ENCODE data around the gene UNC80. TPM values are rescaled to one million over a fixed set of nuclear protein-coding genes. Genes with fewer than 3 reads are reported as not detected.

Gene UNC80
- total and polyA plus RNA-seq, 10 donors = 0.05 to 1.9 (median 0.63) TPM

DNA sequence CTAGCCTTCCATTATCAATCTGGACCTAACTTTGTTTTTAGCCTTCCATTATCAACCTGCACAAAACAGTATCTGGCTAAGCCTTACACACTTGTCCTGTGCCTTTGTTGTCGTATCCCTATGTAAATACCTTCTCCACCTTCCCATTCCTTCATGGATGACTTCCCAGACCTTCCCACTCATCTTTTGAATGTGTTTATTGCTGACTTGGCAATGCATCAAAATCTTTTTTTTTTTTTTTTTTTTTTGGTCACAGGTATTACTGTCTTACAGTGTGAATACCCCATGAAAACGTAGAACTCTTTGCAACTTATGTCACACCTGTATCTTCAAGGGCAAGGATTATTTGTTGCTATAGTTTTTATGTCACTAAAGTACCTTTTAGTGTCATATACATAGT, 256.5 kb downstream of the UNC80 start:
- Histone ChIP-seq H3K27me3 (replicated peaks in 1 of 7) (no peaks in the 10 kb centered on the region), H3K27ac (no peak overlapping the region), H3K4me3 (no peak overlapping the region), H3K36me3 (peaks cover 0 to 60% (median 16%) of the 10 kb centered on the region in 6 donors), H3K4me1 (no peaks in the 10 kb centered on the region), H3K9me3 (no peaks in the 10 kb centered on the region)
- intact Hi-C loops (cut with DNase I; ENCODE audit: low total_unique reads) = no loop called here
- DNase-seq = no peak
- 89 to 97% (median 93%) methylated on average over 2 of the region's 2 CpGs for WGBS, 5 donors
- TF ChIP-seq, protein P1, sequence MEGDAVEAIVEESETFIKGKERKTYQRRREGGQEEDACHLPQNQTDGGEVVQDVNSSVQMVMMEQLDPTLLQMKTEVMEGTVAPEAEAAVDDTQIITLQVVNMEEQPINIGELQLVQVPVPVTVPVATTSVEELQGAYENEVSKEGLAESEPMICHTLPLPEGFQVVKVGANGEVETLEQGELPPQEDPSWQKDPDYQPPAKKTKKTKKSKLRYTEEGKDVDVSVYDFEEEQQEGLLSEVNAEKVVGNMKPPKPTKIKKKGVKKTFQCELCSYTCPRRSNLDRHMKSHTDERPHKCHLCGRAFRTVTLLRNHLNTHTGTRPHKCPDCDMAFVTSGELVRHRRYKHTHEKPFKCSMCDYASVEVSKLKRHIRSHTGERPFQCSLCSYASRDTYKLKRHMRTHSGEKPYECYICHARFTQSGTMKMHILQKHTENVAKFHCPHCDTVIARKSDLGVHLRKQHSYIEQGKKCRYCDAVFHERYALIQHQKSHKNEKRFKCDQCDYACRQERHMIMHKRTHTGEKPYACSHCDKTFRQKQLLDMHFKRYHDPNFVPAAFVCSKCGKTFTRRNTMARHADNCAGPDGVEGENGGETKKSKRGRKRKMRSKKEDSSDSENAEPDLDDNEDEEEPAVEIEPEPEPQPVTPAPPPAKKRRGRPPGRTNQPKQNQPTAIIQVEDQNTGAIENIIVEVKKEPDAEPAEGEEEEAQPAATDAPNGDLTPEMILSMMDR (IDR thresholded peaks at IDR 0.05 in 8 of 11, conservative IDR thresholded peaks at IDR 0.05 in 3 of 11) = no peak
- TF ChIP-seq POLR2A (IDR thresholded peaks at IDR 0.05) = no peak
- no peak for TF ChIP-seq POLR2AphosphoS5 (IDR thresholded peaks at IDR 0.05)

DNA sequence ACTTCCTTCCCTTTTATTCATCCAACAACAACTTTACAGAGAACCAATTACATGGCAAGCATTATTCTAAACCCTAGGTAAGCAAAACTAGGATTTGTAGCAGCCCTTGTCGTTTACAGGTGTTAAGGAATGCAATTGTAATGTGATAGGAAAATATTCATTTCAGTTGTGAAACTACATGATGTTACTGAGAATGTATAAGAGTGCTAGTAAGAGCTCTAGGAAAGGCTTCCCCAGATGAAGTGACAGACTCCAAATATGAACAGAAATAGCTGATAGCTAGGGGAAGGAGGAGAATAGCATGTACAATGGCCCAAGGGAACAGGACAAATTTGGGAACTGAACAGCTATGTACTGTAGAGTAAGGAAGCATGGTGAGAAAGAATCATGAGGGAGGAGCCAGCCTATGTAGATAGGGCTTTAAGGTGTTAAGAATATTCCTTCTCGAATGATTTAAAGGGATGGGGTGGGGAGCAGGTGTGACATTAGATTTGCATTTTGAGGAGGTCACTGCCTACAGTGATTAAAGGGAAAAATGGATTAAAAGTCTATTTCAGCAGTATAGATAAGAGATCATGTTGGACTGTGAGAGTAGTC, 262.6 kb downstream of the UNC80 start:
- no peak for DNase-seq
- Histone ChIP-seq H3K27ac (no peak overlapping the region), H3K4me3 (no peak overlapping the region), H3K36me3 (peaks cover 0 to 21% (median 0%) of the 10 kb centered on the region in 6 donors), H3K9me3 (no peaks in the 10 kb centered on the region), H3K4me1 (no peaks in the 10 kb centered on the region), H3K27me3 (replicated peaks in 1 of 7) (no peaks in the 10 kb centered on the region)
- TF ChIP-seq POLR2A (IDR thresholded peaks at IDR 0.05) = no peak
- TF ChIP-seq POLR2AphosphoS5 (IDR thresholded peaks at IDR 0.05) = no peak
- TF ChIP-seq, protein P1 (IDR thresholded peaks at IDR 0.05 in 8 of 11, conservative IDR thresholded peaks at IDR 0.05 in 3 of 11) = no peak
- intact Hi-C loops (cut with DNase I; ENCODE audit: low total_unique reads) = no loop called here
- WGBS, 5 donors = 76 to 91% (median 84%) methylated on average over 2 of the region's 2 CpGs

DNA sequence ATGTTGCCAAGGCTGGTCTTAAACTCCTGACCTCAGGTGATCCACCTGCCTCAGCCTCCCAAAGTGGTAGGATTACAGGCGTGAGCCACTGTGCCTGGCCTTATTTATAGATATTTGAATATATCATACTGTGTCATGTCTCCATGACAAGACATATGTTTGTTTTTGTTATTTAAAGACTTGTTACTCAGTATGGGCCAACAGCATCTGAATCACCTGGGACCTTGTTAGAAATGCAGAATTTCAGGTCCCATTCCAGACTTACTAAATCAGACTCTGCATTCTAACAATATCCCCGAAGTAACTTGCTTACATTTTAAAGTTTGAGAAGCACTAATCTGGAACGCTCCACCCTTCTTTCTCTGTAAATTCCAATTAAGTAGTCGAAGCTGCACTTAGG, 264.0 kb downstream of the UNC80 start:
- Histone ChIP-seq H3K36me3 (peaks cover 0 to 32% (median 0%) of the 10 kb centered on the region in 6 donors), H3K4me1 (no peaks in the 10 kb centered on the region), H3K27ac (no peak overlapping the region), H3K4me3 (no peak overlapping the region), H3K9me3 (no peaks in the 10 kb centered on the region), H3K27me3 (replicated peaks in 1 of 7) (no peaks in the 10 kb centered on the region)
- no peak for TF ChIP-seq POLR2AphosphoS5 (IDR thresholded peaks at IDR 0.05)
- intact Hi-C loops (cut with DNase I; ENCODE audit: low total_unique reads) = no loop called here
- 94 to 97% (median 95%) methylated on average over 4 of the region's 4 CpGs for WGBS, 5 donors
- no peak for DNase-seq

DNA sequence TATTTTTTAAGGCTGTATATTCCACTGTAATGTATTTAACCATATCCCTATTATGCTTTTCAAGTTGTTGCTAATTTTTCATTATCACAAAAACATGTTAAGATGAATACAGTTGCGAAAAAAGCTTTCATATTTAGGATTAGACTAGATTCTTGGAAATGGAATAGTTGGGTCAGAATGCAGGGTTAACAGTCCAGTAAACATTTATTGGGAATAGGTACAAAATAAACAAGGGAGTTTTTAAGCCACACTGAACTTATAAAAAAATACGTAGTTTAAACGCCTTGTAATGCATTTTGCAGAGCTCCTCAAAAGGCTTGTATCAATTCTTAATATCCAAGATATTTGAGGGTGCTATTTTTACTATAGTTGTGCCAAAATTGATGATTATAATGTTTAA, 266.4 kb downstream of the UNC80 start:
- H3K4me1 ChIP-seq = no peaks in the 10 kb centered on the region
- 97 to 99% (median 99%) methylated on average over 3 of the region's 3 CpGs for WGBS, 5 donors
- no peaks in the 10 kb centered on the region for H3K27me3 ChIP-seq (replicated peaks in 1 of 7)
- H3K36me3 ChIP-seq = peaks cover 0 to 56% (median 2%) of the 10 kb centered on the region in 6 donors
- no peak for DNase-seq
- H3K27ac ChIP-seq = no peak overlapping the region
- no peaks in the 10 kb centered on the region for H3K9me3 ChIP-seq
- no peak overlapping the region for H3K4me3 ChIP-seq
- intact Hi-C loops (cut with DNase I; ENCODE audit: low total_unique reads) = no loop called here
- TF ChIP-seq POLR2A (IDR thresholded peaks at IDR 0.05) (no peak), POLR2AphosphoS5 (IDR thresholded peaks at IDR 0.05) (no peak)
- TF ChIP-seq, protein P1 (IDR thresholded peaks at IDR 0.05 in 8 of 11, conservative IDR thresholded peaks at IDR 0.05 in 3 of 11) = no peak
